GM20000 (cell line): ENCODE measurements around the gene PLCB4.

Experiments used
- DNase-seq: peaks from one replicate; pipeline ENCODE4 v3.0.0; 2012; ENCODE audit warnings: low spot score
- CTCF ChIP-seq: IDR thresholded peaks from 2 replicates; pipeline ENCODE4 v1.5.1; 2012; ENCODE audit warnings: mild to moderate bottlenecking, control low read depth; ENCODE audit errors: extremely low read depth, missing control alignments

Gene PLCB4

GRCh38 chr20:9160757-9161156 is 91.9 kb downstream of the PLCB4 start:
- TF ChIP-seq CTCF, result no peak
- DNase-seq, result no peak

GRCh38 chr20:9161311-9161710 is 92.4 kb downstream of the PLCB4 start:
- no peak for DNase-seq
- TF ChIP-seq CTCF, result no peak

GRCh38 chr20:9163251-9163650 is 94.4 kb downstream of the PLCB4 start:
- TF ChIP-seq CTCF, result no peak
- no peak for DNase-seq

GRCh38 chr20:9163995-9164394 is 95.1 kb downstream of the PLCB4 start:
- TF ChIP-seq CTCF, result no peak

GRCh38 chr20:9165261-9165660 is 96.4 kb downstream of the PLCB4 start:
- DNase-seq, result no peak
- TF ChIP-seq CTCF, result no peak

More at GRCh38 chr20:9163995-9164394, 95.1 kb downstream of the PLCB4 start:
- DNase-seq, result no peak

- DNase-seq, result no peak
- TF ChIP-seq CTCF, result no peak
Observed at GRCh38 chr20:9166153-9166780, 97.4 kb downstream of the PLCB4 start.

- TF ChIP-seq CTCF, result no peak
- no peak for DNase-seq
Observed at GRCh38 chr20:9169409-9169808, 100.5 kb downstream of the PLCB4 start.
